ENCODE data around the gene CDT1. TPM values are rescaled to one million over a fixed set of nuclear protein-coding genes. Genes with fewer than 3 reads are reported as not detected.

Gene CDT1
- total and polyA plus RNA-seq, 3 donors from 2014 or later = 11.9 to 19.1 (median 14.9) TPM

DNA sequence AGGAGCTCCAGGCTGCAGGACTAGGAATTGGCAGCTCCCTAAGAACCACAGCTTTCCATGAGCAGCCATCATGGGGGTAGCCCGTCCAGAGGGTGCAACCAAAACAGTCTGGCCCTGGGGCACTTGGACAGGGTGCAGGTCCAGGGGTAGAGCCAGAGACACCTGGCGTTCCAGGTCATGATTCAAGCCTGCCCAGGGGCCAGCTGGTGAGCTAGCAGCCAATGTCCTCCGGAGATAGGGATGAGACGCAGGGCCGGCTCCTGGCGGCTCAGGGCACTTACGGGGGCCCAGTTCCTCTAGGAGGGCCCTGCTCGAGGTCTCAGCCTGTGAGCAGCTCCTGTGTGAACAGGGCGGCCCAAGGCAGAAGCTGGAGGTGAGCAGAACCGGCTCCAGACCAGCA is 40.6 kb upstream of the CDT1 start:
- H3K27me3 ChIP-seq = no peaks in the 10 kb centered on the region
- DNase-seq = no peak
- no peak for TF ChIP-seq POLR2A (IDR thresholded peaks at IDR 0.05)
- TF ChIP-seq, protein P1, sequence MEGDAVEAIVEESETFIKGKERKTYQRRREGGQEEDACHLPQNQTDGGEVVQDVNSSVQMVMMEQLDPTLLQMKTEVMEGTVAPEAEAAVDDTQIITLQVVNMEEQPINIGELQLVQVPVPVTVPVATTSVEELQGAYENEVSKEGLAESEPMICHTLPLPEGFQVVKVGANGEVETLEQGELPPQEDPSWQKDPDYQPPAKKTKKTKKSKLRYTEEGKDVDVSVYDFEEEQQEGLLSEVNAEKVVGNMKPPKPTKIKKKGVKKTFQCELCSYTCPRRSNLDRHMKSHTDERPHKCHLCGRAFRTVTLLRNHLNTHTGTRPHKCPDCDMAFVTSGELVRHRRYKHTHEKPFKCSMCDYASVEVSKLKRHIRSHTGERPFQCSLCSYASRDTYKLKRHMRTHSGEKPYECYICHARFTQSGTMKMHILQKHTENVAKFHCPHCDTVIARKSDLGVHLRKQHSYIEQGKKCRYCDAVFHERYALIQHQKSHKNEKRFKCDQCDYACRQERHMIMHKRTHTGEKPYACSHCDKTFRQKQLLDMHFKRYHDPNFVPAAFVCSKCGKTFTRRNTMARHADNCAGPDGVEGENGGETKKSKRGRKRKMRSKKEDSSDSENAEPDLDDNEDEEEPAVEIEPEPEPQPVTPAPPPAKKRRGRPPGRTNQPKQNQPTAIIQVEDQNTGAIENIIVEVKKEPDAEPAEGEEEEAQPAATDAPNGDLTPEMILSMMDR (IDR thresholded peaks at IDR 0.05) = no peak
- no peaks in the 10 kb centered on the region for H3K9me3 ChIP-seq
- H3K36me3 ChIP-seq (ENCODE audit: low read depth, missing control alignments) = no peaks in the 10 kb centered on the region
- intact Hi-C loops (cut with DNase I; ENCODE audit: low total_unique reads) = no loop called here
- H3K4me1 ChIP-seq = peaks cover 2% of the 10 kb centered on the region
- 80 to 85% methylated on average over 2 to 10 of the region's 10 CpGs for WGBS, 2 donors
- H3K4me3 ChIP-seq = no peak overlapping the region
- H3K27ac ChIP-seq = no peak overlapping the region

DNA sequence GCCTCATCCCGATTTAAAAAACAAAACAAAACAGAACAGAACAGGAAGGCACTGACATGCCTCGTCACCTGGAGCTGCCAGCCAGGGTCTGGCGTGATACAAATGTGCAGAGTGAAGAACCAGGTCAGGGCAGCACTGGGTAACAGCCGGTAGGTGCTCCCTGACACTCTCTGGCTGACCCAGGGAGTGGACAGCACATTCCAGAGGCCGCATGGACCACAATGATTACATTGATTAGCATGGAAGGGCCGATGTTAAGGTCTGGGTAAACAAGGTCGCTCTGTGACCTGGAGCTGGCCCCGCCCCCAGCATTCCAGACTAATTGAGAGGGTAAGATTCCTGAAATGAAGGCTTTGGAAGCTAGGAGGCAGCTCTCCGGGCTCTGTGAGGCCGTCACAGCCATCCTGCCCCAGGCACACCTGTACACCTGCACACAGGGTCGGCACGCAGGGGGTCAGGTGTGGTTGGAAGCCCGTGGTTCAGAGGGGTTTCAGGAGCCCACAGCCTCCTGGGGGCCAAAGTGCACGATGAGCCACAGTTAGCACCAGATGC is 40.0 kb upstream of the CDT1 start:
- intact Hi-C loops (cut with DNase I; ENCODE audit: low total_unique reads) = no loop called here
- TF ChIP-seq POLR2A (IDR thresholded peaks at IDR 0.05) = no peak
- TF ChIP-seq, protein P1 (IDR thresholded peaks at IDR 0.05) = no peak
- H3K4me3 ChIP-seq = no peak overlapping the region
- H3K36me3 ChIP-seq (ENCODE audit: low read depth, missing control alignments) = no peaks in the 10 kb centered on the region
- no peaks in the 10 kb centered on the region for H3K27me3 ChIP-seq
- no peak overlapping the region for H3K27ac ChIP-seq
- H3K9me3 ChIP-seq = no peaks in the 10 kb centered on the region
- peaks cover 9% of the 10 kb centered on the region for H3K4me1 ChIP-seq
- 61 to 82% methylated on average over 8 to 14 of the region's 14 CpGs for WGBS, 2 donors
- DNase-seq = no peak

DNA sequence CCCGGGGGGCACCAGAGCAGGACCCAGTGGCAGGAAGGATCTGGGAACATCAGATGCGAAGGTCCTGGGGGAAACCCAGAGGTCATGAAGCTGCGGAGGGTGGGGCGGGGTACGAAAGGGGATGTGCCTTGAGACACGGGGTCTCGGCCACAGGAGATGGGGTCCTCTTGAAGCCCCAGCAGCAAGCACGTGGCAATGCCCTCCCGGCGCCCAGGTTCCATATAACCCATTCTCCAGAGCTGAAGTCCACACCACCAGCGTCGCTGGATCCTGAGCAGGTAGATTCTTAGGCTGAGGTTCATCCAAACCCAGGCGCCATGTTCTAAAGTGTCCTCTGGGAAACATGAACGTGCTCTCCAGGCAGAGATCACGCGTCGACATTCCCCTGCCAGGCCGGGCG is 39.5 kb upstream of the CDT1 start:
- no peaks in the 10 kb centered on the region for H3K36me3 ChIP-seq (ENCODE audit: low read depth, missing control alignments)
- intact Hi-C loops (cut with DNase I; ENCODE audit: low total_unique reads) = no loop called here
- TF ChIP-seq, protein P1 (IDR thresholded peaks at IDR 0.05) = no peak
- TF ChIP-seq POLR2A (IDR thresholded peaks at IDR 0.05) = no peak
- WGBS, 2 donors = 92% methylated on average over 11 to 19 of the region's 19 CpGs
- peaks cover 11% of the 10 kb centered on the region for H3K4me1 ChIP-seq
- H3K27me3 ChIP-seq = no peaks in the 10 kb centered on the region
- H3K27ac ChIP-seq = no peak overlapping the region
- H3K9me3 ChIP-seq = no peaks in the 10 kb centered on the region
- no peak overlapping the region for H3K4me3 ChIP-seq
- no peak for DNase-seq

DNA sequence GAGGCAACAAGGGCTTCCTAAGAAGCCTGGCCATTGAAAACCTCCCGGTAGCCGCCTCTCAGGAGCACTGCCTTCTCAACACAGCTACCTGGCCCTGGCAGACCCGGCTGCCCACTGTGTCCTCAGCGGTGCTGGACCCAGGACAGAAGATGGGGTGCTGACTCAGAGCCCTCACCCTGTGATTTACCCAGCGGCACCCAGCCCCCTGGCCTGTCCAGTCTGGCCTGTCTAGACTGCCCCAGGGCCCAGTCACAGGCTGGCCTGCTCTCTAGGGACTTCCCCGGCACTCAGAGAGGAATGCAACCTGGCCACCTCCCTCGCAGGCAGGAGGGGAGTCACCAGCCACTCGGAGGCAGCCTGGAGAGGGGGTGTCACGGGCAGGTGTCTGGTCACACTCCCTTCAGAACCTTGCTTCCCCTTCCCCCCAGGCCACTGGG is 38.7 kb upstream of the CDT1 start:
- TF ChIP-seq POLR2A (IDR thresholded peaks at IDR 0.05) = no peak
- TF ChIP-seq, protein P1 (IDR thresholded peaks at IDR 0.05) = no peak
- no peak overlapping the region for H3K4me3 ChIP-seq
- no peak for DNase-seq
- WGBS, 2 donors = 83 to 89% methylated on average over 4 to 9 of the region's 9 CpGs
- no peaks in the 10 kb centered on the region for H3K36me3 ChIP-seq (ENCODE audit: low read depth, missing control alignments)
- H3K27ac ChIP-seq = no peak overlapping the region
- H3K9me3 ChIP-seq = no peaks in the 10 kb centered on the region
- intact Hi-C loops (cut with DNase I; ENCODE audit: low total_unique reads) = no loop called here
- H3K27me3 ChIP-seq = no peaks in the 10 kb centered on the region
- H3K4me1 ChIP-seq = peaks cover 13% of the 10 kb centered on the region

DNA sequence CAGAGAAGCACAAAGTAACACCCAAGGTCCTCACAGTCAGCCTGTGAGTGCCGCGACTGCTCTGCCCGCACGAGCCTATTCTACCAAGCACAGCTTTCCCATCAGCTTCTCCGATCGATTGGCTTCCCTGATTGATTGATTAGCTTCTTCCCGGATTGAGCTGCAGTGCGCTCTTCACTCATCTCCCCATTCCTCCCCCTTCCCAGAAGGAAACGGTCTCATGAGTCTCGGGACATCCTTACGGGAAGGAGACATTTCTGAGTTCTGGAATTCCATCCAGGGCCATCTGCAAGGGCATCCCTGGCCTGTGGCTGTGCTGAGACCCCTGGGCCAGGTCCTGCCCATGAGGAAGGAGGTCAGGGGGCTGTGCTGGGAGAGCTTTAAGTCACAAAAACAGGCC is 36.6 kb upstream of the CDT1 start:
- Histone ChIP-seq H3K27me3 (no peaks in the 10 kb centered on the region), H3K36me3 (ENCODE audit: low read depth, missing control alignments) (no peaks in the 10 kb centered on the region), H3K27ac (no peak overlapping the region), H3K9me3 (no peaks in the 10 kb centered on the region), H3K4me1 (peaks cover 22% of the 10 kb centered on the region), H3K4me3 (no peak overlapping the region)
- intact Hi-C loops (cut with DNase I; ENCODE audit: low total_unique reads) = no loop called here
- 78 to 83% methylated on average over 11 of the region's 11 CpGs for WGBS, 2 donors
- no peak for DNase-seq
- TF ChIP-seq, protein P1 (IDR thresholded peaks at IDR 0.05) = no peak
- TF ChIP-seq POLR2A (IDR thresholded peaks at IDR 0.05) = no peak

Data from testis (tissue), 3 donors.